ENCODE measurements around the gene MAST1.
"Not testable (repeated sequence)": the region's sequence is repeated elsewhere in the genome, so short reads cannot be mapped to it uniquely, and the experiment has no call there.

The MAST1 gene

DNA sequence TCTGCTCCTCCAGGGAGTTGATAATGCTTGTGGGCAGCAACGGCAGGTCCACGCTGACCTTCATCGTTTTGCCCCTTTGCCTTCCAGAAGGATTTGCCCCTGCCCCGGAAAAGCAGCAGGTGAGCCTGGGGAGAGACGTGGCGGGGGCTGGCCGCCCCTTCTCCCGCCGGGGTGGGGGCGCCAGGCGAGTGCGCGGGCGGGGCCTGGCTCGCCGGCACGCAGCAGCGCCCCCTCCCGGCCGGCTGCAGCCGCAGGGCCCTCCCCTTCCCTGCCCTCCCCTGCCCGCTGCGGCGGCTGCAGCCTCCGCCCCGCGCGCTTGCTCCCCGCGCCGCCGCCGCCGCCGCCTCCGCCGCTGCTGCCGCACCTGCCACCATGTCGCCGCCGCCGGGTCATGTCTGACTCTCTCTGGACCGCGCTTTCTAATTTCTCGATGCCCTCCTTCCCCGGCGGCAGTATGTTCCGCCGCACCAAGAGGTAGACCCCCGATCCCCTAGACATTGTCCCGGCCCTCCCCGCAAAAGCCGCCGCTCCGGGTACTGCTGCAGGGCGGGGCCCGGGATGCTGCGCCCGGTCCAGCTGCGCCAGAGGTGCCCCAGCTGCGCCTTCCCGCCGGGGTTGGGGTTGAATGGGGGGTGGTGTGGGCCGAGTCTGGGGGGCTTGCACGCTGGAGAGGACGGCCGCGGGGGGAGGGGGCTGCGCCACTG lies at the start of gene MAST1:
Gene MAST1, plus strand, starts transcription at position 334 of the 704 bp plus-strand sequence. Its CDS starts 58 bp downstream, at position 392.
- DNase-seq, result peak; percentile 69

DNA sequence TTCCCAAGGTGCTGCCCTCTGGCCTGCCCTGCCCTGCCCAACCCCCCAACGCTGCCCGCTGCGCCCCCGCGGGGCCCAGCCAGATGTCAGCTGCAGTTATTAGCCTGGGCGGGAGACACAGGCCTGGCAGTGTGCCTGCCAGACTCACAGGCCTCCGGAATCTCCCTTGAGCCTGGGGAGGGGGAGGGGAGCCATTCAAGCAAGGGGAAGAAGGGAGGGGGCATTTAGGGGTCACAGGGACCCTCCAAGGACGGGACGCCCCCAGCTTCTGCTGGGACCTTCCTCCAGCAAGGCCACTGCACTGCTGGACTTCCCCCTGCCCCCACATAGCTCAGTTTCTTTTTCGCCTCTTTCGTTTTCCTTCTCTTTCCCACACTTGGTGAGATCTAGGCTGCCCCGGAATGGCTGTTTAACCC lies 49.6 kb upstream of the MAST1 start:
- peak; percentile 55 for DNase-seq

DNA sequence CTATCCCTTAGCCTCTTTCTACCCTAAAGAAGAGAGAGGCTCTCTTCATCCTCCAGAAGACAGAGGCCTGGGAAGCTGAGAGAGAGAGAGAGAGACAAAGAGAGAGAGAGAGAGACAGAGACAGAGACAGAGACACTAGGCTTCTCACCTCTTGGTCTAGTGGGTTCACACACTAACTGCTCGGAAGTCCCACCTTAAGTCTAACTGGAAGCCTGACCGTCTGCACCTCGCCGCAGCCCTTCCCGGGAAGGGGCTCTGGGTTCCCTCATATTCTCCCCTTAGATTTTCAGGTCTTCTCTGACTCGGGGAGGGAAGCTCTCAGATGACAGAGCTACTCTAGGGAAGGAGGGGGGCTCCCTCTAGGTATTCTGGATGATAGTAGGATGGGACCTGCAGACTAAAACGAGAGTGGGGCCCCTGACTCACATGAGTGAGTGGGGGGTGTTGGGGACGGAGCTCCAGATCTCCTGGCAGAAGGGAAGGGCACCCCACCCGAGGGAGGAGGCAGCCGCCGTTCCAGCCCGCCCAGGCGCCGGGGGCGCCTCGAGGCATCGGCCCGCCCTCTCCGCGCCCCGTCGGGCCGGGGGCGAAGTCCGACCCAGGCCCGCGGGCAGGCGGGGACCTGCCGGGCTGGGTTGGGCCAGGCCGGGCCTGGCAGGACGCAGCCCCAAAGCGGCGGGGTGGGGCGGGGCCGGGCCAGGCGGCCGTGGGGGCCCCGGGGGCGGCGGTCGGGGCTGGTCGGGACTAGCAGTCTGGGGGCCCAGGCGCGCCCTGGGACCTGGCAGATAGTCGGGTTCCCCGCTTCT lies 49.0 kb upstream of the MAST1 start:
- peak; percentile 55 for DNase-seq

DNA sequence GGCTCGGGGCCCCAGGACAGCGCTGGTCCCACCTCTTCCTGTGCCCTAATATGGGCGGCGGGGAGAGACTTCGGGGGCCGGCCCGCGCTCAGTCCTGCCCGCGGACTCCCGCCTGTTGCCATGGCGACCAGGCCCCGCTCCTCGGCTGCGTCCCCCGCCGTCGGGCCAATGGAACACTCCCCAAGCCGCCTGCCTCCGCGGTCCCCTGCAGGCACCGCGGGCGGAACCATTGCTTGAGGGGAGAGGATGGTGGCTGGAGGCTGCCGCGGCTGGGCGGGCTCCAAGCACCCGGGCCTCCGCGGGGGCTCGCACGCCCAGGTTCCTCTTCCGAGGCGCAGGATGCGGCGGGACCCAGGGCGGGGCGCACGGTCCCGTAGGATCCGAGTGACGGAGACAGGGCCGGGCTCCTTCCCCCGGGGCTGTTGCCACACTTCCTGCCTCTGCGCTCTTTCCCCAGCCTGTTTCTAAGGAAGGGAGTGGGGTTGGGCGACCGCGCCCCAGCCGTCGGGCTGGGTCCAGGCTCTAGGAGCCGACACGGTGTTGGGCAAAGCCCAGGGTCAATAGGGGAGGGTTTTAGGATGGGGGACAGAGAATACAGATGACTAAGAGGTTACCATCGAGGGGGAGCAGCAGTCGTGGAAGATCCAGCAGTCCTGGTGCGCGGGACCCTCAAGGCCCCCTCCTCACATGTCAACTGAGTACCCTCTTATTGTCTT lies 48.3 kb upstream of the MAST1 start:
- peak; percentile 98 for DNase-seq

DNA sequence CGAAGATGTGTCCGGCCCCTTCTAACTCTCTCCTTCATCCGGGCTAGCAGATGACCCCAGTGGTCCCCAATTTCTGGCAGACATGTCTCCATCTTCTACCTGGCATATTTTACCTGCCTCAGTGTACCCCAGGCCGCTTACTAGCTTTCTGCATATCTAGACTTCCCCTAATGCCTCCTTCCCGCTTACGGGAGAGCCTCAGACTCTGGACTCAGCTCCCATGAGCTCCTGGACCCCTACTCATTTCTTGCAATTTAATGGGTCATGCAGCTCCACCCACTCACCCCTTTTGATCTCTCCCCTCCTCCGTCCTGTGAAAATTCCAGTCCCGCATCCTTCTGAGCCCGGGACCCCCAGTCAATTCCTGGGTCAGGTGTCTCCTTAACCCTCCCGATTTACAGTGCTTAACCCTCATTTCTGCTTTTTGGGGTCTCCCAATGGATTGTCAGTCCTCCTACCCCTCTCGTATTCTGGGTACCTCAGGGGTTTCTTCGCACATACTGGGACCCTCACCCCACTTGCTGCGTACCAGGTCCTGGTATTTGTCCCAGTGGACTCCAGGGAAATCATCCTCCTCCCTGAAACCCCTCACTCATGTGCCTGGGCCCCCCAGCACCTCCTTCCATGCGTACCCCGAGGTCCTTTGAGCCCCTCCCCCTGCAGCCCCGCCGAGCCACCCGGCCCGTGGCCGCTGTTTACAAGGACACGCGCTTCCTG lies 47.5 kb upstream of the MAST1 start:
- DNase-seq, result no peak

DNA sequence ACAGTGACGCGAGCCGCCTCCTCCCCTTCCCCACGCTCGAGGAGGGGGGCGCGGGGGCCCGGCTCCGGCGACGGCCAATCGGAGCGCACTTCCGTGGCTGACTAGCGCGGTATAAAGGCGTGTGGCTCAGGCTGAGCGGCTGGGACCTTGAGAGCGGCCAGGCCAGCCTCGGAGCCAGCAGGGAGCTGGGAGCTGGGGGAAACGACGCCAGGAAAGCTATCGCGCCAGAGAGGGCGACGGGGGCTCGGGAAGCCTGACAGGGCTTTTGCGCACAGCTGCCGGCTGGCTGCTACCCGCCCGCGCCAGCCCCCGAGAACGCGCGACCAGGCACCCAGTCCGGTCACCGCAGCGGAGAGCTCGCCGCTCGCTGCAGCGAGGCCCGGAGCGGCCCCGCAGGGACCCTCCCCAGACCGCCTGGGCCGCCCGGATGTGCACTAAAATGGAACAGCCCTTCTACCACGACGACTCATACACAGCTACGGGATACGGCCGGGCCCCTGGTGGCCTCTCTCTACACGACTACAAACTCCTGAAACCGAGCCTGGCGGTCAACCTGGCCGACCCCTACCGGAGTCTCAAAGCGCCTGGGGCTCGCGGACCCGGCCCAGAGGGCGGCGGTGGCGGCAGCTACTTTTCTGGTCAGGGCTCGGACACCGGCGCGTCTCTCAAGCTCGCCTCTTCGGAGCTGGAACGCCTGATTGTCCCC lies 46.8 kb upstream of the MAST1 start, which contains the start of gene JUNB:
Gene JUNB, plus strand, starts transcription at position 142 of the 706 bp plus-strand sequence. Its CDS starts 286 bp downstream, at position 428.
- DNase-seq, result peak; percentile 98

DNA sequence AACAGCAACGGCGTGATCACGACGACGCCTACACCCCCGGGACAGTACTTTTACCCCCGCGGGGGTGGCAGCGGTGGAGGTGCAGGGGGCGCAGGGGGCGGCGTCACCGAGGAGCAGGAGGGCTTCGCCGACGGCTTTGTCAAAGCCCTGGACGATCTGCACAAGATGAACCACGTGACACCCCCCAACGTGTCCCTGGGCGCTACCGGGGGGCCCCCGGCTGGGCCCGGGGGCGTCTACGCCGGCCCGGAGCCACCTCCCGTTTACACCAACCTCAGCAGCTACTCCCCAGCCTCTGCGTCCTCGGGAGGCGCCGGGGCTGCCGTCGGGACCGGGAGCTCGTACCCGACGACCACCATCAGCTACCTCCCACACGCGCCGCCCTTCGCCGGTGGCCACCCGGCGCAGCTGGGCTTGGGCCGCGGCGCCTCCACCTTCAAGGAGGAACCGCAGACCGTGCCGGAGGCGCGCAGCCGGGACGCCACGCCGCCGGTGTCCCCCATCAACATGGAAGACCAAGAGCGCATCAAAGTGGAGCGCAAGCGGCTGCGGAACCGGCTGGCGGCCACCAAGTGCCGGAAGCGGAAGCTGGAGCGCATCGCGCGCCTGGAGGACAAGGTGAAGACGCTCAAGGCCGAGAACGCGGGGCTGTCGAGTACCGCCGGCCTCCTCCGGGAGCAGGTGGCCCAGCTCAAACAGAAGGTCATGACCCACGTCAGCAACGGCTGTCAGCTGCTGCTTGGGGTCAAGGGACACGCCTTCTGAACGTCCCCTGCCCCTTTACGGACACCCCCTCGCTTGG lies 46.1 kb upstream of the MAST1 start:
- peak; percentile 81 for DNase-seq

DNA sequence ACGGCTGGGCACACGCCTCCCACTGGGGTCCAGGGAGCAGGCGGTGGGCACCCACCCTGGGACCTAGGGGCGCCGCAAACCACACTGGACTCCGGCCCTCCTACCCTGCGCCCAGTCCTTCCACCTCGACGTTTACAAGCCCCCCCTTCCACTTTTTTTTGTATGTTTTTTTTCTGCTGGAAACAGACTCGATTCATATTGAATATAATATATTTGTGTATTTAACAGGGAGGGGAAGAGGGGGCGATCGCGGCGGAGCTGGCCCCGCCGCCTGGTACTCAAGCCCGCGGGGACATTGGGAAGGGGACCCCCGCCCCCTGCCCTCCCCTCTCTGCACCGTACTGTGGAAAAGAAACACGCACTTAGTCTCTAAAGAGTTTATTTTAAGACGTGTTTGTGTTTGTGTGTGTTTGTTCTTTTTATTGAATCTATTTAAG lies 45.4 kb upstream of the MAST1 start:
- DNase-seq, result peak; percentile 27

DNA sequence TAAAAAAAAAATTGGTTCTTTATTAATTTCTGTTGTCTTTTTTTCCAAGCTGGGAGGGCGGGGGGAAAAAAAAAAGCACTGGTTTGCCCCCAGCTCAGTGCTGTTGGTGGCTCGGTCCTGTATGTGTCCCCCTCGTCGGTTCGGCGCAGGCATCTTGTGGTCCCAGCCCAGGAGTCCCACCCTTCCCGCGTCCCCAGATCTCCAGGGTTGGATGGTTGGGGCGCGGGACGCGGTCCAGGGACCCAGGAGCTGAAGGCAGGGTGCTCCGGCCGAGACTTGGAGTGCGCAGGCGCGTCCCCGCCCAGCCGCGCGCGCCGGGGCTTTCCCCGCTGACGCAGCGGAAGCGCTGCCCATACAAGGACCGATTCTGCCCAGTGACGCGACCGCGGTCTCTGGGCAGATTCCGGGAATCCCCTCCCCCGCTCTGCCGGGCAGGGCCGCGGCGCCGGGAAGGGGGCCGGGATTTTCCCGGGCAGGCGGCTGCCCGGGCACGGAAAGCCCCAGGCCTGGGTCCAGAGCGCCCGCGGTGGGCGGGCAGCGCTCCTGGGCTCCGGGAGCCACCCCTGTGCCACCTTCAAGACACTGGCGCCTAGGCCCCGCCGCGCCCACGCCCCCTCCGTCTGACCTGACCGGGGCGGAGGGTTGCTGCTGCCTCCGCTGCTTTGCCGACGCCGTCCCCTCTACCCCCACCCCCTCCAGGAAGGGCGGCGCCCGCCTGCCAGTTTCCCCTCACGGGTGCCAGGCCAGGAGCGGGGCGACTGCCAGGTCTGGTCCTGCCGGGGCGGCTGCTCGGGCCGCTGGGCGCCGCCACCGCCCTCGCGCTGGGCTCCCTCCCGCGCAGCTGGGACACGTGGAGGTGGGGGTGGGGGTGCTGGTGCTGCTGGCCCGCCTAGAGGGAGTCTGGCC lies 44.8 kb upstream of the MAST1 start:
- peak; percentile 95 for DNase-seq

DNA sequence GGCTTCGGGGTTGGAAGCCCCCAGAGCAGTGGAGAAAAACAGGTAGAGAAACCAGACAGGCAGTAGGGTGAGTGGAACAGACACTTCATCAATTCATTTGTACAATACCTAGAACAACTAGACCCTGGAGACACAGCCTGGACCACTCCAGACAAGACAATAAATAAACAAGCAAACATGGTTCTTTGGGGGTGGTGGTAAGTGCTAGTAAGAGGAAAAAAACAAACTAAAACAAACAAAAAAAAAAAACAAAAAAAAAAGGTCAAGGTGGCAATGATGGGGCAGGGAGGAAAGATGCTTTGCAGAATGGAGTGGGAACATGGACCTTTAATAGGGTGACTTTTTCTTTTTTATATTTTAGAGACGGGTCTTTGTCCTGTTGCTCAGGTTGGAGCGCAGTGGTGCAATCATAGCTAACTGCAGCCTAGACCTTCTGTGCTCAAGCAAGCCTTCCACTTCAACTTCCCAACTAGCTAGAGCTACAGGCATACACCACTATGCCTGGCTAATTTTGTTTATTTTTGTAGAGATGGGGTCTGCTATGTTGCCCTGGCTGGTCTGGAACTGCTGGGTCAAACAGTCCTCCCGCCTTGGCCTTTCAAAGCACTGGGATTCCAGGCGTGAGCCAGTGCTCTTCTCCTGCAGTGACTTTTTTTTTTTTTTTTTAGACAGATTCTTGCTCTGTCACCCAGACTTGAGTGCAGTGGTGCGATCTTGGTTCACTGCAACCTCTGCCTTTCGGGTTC lies 43.9 kb upstream of the MAST1 start:
- no peak for DNase-seq

DNA sequence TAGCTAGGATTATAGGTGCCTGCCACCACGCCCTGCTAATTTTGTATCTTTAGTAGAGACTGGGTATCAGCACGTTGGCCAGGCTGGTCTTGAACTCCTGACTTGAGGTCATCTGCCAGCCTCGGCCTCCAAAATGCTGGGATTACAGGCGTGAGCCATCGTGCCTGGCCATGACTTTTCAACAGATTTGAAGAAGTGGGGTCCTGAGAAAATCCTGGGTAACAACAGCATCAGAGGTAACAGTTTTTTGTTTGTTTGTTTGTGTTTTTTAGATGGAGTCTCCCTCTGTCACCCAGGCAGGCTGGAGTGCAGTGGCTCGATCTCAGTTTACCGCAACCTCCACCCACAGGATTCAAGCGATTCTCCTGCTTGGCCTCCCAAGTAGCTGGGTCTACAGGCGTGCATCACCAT lies 43.3 kb upstream of the MAST1 start:
- no peak for DNase-seq

DNA sequence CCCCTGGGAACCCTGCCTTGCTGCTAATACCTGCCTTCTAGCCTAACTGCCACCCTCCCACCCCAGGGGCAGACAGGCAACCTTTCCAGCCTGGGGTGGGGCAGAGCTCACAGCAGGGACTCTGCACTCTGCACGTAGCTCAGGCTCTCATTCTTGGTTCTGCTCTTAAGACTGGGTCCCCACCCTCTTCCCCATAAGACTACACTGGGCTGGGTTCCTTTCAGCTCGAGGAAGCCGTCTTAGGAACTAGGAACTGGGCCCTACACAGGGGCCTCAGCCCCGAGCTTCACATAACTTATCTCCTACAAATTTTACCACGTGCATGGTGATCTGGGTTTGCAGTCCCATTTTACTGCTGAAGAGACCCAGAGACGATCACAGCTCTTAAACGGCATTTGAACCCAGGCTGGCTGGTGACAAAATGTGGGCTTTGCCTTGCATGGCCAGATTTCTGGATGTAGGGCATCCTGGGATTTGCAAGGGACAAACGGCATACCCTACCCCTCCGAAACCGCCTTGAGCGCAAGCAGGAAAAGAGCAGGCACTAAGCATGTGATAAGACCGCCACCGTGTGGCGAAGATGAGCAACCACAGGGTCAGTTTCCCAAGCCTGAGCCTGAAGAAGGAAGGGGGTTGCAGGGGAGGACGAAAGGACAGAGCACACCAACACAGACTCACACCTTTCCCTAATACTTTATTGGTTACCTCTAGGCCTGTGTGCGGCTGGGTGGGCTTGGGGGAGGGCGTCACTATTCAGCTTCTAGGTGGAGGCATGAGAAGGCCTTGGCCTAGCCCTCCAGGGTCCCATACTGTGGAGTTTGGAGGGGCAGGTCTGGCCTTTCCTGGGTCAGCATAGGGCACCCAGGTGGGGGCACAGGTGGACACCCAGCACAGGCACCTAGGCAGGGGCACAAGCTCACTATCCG lies 41.9 kb upstream of the MAST1 start:
- peak; percentile 84 for DNase-seq

DNA sequence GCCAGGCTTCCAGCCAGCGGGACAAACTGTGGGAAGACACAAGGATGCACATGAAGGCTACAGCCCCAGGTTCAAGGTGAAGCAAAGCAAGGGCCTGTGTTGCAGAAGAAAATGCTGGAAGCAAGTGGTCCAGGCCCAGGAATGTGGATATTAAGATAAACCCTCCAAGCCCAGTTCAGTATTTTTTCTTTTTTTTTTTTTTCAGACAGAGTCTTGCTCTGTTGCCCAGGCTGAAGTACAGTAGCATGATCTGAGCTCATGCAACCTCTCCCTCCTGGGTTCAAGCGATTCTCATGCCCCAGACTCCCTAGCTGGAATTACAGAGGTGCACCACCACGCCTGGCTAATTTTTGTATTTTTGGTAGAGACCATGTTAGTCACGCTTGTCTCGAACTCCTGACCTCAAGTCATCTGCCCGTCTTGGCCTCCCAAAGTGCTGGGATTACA lies 41.2 kb upstream of the MAST1 start:
- no peak for DNase-seq

DNA sequence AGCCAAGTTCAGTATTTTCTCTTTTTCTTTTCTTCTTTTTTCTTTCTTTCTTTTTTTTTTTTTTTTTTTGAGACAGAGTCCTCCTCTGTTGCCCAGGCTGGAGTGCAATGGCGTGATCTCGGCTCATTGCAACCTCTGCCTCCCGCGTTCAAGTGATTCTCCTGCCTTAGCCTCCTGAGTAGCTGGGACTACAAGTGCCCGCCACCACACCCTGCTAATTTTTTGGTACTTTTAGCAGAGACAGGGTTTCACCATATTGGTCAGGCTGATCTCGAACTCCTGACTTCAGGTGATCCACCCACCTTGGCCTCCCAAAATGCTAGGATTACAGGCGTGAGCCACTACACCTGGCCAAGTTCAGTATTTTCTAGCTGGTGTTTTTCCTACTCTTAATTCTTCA lies 40.7 kb upstream of the MAST1 start:
- DNase-seq, result not testable (repeated sequence)

DNA sequence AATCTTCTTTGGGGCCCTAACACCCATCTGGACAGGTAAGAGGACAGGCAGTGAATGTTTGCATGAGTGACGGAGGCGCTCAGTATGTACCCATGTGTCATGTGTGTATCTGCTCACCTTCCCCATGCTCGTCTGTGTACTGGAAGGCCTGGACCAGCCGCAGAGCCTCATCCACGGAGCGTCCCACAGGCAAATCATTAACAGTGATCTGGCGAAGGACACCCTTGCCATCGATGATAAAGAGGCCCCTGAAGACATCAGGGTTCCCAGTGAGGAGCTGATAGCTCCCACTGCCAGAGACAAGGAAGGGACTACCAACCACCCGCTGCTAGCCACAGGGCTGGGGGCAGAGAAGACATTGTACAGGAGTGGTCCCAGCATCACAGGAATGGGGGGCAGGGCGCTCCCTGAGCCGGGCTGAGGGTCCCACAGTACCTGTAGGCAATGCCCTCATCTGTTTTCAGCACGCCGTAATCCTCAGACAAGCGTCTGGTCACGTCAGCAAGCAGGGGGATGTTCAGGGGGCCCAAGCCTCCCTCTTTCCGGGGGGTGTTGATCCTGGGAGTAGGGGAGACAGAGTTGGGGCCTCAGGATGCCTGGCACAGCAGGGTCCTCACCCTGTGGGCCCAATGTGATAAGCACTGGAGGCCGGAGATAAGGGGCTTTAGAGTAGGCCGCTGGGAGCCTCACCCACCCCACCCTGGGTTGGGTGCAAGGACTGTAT lies 38.4 kb upstream of the MAST1 start:
- no peak for DNase-seq

DNA sequence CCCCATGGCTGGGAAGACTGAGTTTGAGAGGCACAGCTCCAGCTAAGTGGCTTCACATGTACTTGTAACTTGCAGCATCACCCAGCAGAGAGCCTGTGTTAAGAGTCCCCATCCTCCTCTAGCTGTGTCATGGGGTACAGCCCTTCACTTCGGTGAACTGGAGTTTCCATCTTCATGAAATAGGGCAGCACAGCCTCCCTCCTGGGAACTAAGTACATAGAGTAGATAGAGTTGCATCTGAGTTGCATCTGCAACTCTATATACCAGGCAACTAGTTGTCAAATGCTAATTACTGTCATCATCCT lies 37.9 kb upstream of the MAST1 start:
- no peak for DNase-seq

DNA sequence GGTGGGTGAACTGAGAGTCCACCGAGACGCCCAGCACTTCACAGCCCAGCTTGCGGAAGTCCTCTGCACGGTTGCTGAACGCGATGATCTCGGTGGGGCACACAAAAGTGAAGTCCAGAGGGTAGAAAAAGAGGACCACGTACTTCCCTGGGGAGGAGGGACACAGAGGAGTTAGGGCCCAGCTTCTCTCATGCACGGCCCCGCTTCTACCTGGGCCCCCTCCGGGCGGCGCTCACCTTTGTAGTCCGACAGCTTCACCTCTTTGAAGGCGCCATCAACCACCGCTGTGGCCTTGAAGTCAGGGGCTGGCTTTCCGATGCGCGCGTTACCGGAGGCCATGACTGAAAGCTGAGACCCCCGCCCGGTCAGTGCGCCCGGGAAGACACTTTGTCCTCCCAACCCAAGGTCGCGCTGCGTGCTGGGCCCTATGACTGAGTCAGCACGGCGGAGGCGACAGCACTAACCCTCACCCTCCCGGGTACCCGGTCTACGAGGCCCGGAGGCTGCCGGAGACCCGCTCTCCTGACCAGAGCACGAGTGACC lies 37.3 kb upstream of the MAST1 start:
- DNase-seq, result peak; percentile 48

Data from stimulated activated CD4-positive, alpha-beta T cell treated with anti-CD3 and anti-CD28 coated beads, Interleukin-15, amount 100 ng/mL, for 24 hours (primary cell).